ENCODE measurements around the gene UCP2. TPM values are rescaled to one million over a fixed set of nuclear protein-coding genes. Genes with fewer than 3 reads are reported as not detected.
"Not testable (repeated sequence)": the region's sequence is repeated elsewhere in the genome, so short reads cannot be mapped to it uniquely, and the experiment has no call there.

UCP2 gene
- total and polyA plus RNA-seq, 4 donors, result 44.7 to 207 (median 139) TPM

- 76 to 80% methylated on average over 2 of the region's 2 CpGs for WGBS, 2 donors
- no peaks in the 10 kb centered on the region for H3K27me3 ChIP-seq (ENCODE audit: control insufficient read depth in 3 of 3, insufficient read depth in 3 of 3, low read length in 2 of 3)
- peaks cover 0 to 7% (median 0%) of the 10 kb centered on the region in 5 donors for H3K4me1 ChIP-seq (ENCODE audit: control insufficient read depth in 5 of 5, insufficient read depth in 5 of 5, low read length in 5 of 5)
- no peak overlapping the region for H3K27ac ChIP-seq (ENCODE audit: low read depth in 1 of 2, low read length in 1 of 2)
- no peak for TF ChIP-seq CTCF (IDR thresholded peaks at IDR 0.05; ENCODE audit: control extremely low read depth, extremely low read depth)
- H3K9ac ChIP-seq (ENCODE audit: insufficient read depth in 1 of 2, low read length in 2 of 2), result no peak overlapping the region
- no peaks in the 10 kb centered on the region for H3K9me3 ChIP-seq (ENCODE audit: control insufficient read depth in 4 of 4, insufficient read depth in 3 of 4, low read length in 3 of 4)
- peak in 2 of 3 donors; percentile 45 to 59 for DNase-seq
- ATAC-seq (ENCODE audit: insufficient read depth, low FRiP score), result no peak
- no peak overlapping the region for H3K4me3 ChIP-seq
- no peaks in the 10 kb centered on the region for H3K36me3 ChIP-seq (ENCODE audit: control insufficient read depth in 4 of 4, insufficient read depth in 4 of 4, low read length in 4 of 4)
Observed at GRCh38 chr11:73990730-73991129, 8.1 kb upstream of the UCP2 start.

- WGBS, 2 donors, result 93% methylated on average over 6 of the region's 6 CpGs
Observed at GRCh38 chr11:73989156-73989555, 6.5 kb upstream of the UCP2 start.

GRCh38 chr11:73988227-73988626 lies 5.6 kb upstream of the UCP2 start:
- no peak for ATAC-seq (ENCODE audit: insufficient read depth, low FRiP score)
- H3K36me3 ChIP-seq (ENCODE audit: control insufficient read depth in 4 of 4, insufficient read depth in 4 of 4, low read length in 4 of 4), result no peaks in the 10 kb centered on the region
- TF ChIP-seq CTCF (IDR thresholded peaks at IDR 0.05; ENCODE audit: control extremely low read depth, extremely low read depth), result no peak
- H3K9me3 ChIP-seq (ENCODE audit: control insufficient read depth in 4 of 4, insufficient read depth in 3 of 4, low read length in 3 of 4), result no peaks in the 10 kb centered on the region
- no peak overlapping the region for H3K4me3 ChIP-seq
- DNase-seq, result no peak
- no peaks in the 10 kb centered on the region for H3K27me3 ChIP-seq (ENCODE audit: control insufficient read depth in 3 of 3, insufficient read depth in 3 of 3, low read length in 2 of 3)
- H3K27ac ChIP-seq (ENCODE audit: low read depth in 1 of 2, low read length in 1 of 2), result no peak overlapping the region
- WGBS, 2 donors, result 91 to 96% methylated on average over 7 of the region's 7 CpGs
- H3K4me1 ChIP-seq (ENCODE audit: control insufficient read depth in 5 of 5, insufficient read depth in 5 of 5, low read length in 5 of 5), result peaks cover 0 to 9% (median 7%) of the 10 kb centered on the region in 5 donors
- no peak overlapping the region for H3K9ac ChIP-seq (ENCODE audit: insufficient read depth in 1 of 2, low read length in 2 of 2)

More at GRCh38 chr11:73989156-73989555, 6.5 kb upstream of the UCP2 start:
- no peak for ATAC-seq (ENCODE audit: insufficient read depth, low FRiP score)
- TF ChIP-seq CTCF (IDR thresholded peaks at IDR 0.05; ENCODE audit: control extremely low read depth, extremely low read depth), result no peak
- H3K27me3 ChIP-seq (ENCODE audit: control insufficient read depth in 3 of 3, insufficient read depth in 3 of 3, low read length in 2 of 3), result no peaks in the 10 kb centered on the region
- peaks cover 0 to 7% (median 0%) of the 10 kb centered on the region in 5 donors for H3K4me1 ChIP-seq (ENCODE audit: control insufficient read depth in 5 of 5, insufficient read depth in 5 of 5, low read length in 5 of 5)
- no peak overlapping the region for H3K9ac ChIP-seq (ENCODE audit: insufficient read depth in 1 of 2, low read length in 2 of 2)
- H3K4me3 ChIP-seq, result no peak overlapping the region
- H3K36me3 ChIP-seq (ENCODE audit: control insufficient read depth in 4 of 4, insufficient read depth in 4 of 4, low read length in 4 of 4), result no peaks in the 10 kb centered on the region
- no peak for DNase-seq
- H3K27ac ChIP-seq (ENCODE audit: low read depth in 1 of 2, low read length in 1 of 2), result no peak overlapping the region
- H3K9me3 ChIP-seq (ENCODE audit: control insufficient read depth in 4 of 4, insufficient read depth in 3 of 4, low read length in 3 of 4), result no peaks in the 10 kb centered on the region

- H3K4me1 ChIP-seq (ENCODE audit: control insufficient read depth in 5 of 5, insufficient read depth in 5 of 5, low read length in 5 of 5), result peaks cover 0 to 18% (median 5%) of the 10 kb centered on the region in 5 donors
- H3K9me3 ChIP-seq (ENCODE audit: control insufficient read depth in 4 of 4, insufficient read depth in 3 of 4, low read length in 3 of 4); H3K27me3 ChIP-seq (ENCODE audit: control insufficient read depth in 3 of 3, insufficient read depth in 3 of 3, low read length in 2 of 3); ATAC-seq (ENCODE audit: insufficient read depth, low FRiP score); H3K9ac ChIP-seq (ENCODE audit: insufficient read depth in 1 of 2, low read length in 2 of 2); H3K4me3 ChIP-seq; H3K36me3 ChIP-seq (ENCODE audit: control insufficient read depth in 4 of 4, insufficient read depth in 4 of 4, low read length in 4 of 4); DNase-seq; H3K27ac ChIP-seq (ENCODE audit: low read depth in 1 of 2, low read length in 1 of 2): not testable (repeated sequence)
- 94 to 97% methylated on average over 4 of the region's 4 CpGs for WGBS, 2 donors
Observed at GRCh38 chr11:73985661-73986060, 3.0 kb upstream of the UCP2 start.
